RWPE2 (cell line): ENCODE measurements around the gene ZP2.

ENCODE experiments used
- ATAC-seq: fragments of 200-7000 bp; cut with Tn5 transposase; 3 replicates; pipeline ENCODE4 v1.9.1; 2021; ENCODE audit warnings: low read depth
- DNase-seq: peaks from one replicate; pipeline ENCODE4 v3.0.0-alpha.2; 2020; ENCODE audit warnings: low spot score
- H3K27ac ChIP-seq: fragments of 450-650 bp; 2 replicates; pipeline ENCODE4 v1.5.1; 2017; ENCODE audit warnings: mild to moderate bottlenecking; ENCODE audit not compliant: poor library complexity, severe bottlenecking
- H3K27me3 ChIP-seq: fragments of 250-450 bp; sonication (Bioruptor Pico); 2 replicates; pipeline ENCODE4 v1.5.1; 2021; ENCODE audit warnings: mild to moderate bottlenecking, moderate library complexity; ENCODE audit not compliant: insufficient read depth, poor library complexity, severe bottlenecking
- H3K36me3 ChIP-seq: fragments of 250-450 bp; sonication (Bioruptor Pico); 2 replicates; pipeline ENCODE4 v1.5.1; 2020; ENCODE audit warnings: low read depth, mild to moderate bottlenecking, moderate library complexity
- H3K4me1 ChIP-seq: fragments of 250-450 bp; sonication (Bioruptor Pico); 2 replicates; pipeline ENCODE4 v1.5.1; 2021; ENCODE audit warnings: mild to moderate bottlenecking, moderate library complexity; ENCODE audit not compliant: insufficient read depth, poor library complexity, severe bottlenecking
- H3K4me3 ChIP-seq: fragments of 250-450 bp; sonication (Bioruptor Pico); 2 replicates; pipeline ENCODE4 v1.5.1; 2021; ENCODE audit warnings: mild to moderate bottlenecking, moderate library complexity; ENCODE audit not compliant: severe bottlenecking
- H3K9me3 ChIP-seq: fragments of 250-450 bp; sonication (Bioruptor Pico); 2 replicates; pipeline ENCODE4 v1.5.1; 2021; ENCODE audit warnings: mild to moderate bottlenecking, moderate library complexity; ENCODE audit not compliant: severe bottlenecking
- CTCF ChIP-seq: fragments of 450-650 bp; IDR thresholded peaks from one replicate; pipeline ENCODE4 v1.5.1; 2017; ENCODE audit warnings: mild to moderate bottlenecking, moderate library complexity; ENCODE audit not compliant: poor library complexity, severe bottlenecking

Gene ZP2

GRCh38 chr16:21186326-21186691 is 25.1 kb downstream of the ZP2 start:
- no peak for DNase-seq
- Histone ChIP-seq H3K9me3 (no peaks in the 10 kb centered on the region), H3K4me3 (no peak overlapping the region), H3K4me1 (peaks cover 8% of the 10 kb centered on the region), H3K27me3 (no peaks in the 10 kb centered on the region), H3K27ac (no peak overlapping the region), H3K36me3 (peaks cover 4% of the 10 kb centered on the region; the same call in 1 of the 2 replicates)
- ATAC-seq: no peak
- no peak for TF ChIP-seq CTCF

DNA sequence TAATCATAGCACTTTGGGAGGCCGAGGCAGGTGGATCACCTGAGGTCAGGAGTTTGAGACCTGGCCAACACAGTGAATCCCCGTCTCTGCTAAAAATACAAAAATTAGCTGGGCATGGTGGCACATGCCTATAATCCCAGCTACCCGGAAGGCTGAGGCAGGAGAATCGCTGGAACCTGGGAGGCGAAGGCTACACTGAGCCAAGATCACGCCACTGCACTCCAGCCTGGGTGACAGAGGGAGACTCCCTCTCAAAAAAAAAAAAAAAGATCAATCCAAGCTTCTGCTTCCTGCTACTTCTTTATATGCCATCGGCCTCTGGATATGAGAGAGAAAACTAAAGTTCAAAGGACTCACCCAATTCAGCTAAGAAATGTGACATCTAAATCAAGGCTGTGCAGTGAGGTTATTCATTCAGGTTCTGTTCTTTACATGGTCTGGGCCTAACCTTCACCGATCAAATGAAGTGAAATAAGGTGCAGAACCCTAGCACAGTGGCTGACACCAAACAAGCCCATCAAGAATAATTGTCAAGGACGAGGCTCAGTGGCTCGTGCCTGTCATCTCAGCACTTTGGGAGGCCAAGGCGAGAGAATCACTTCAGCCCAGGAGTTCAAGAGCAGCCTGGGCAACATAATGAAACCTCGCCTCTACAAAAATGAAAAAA is 25.6 kb downstream of the ZP2 start:
- H3K4me1 ChIP-seq: peaks cover 8% of the 10 kb centered on the region
- H3K27ac ChIP-seq: no peak overlapping the region
- H3K27me3 ChIP-seq: no peaks in the 10 kb centered on the region
- no peaks in the 10 kb centered on the region for H3K9me3 ChIP-seq
- peaks cover 10% of the 10 kb centered on the region for H3K36me3 ChIP-seq
- H3K4me3 ChIP-seq: no peak overlapping the region
- DNase-seq (no peak), ATAC-seq (no peak)
- no peak for TF ChIP-seq CTCF

DNA sequence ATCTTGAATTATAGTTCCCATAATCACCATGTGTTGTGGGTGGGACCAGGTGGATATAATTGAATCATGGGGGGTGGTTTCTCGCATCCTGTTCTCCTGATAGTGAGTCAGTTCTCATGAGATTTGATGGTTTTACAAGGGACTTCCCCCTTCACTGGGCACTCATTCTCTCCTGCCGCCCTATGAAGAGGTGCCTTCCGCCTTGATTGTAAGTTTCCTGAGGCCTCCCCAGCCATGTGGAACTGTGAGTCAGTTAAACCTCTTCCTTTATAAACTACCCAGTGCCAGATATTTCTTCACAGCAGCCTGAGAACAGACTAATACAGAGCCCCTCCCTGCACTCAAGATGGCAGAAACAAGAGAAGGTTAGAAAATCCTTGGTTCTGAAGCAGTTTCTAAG is 26.5 kb downstream of the ZP2 start:
- no peak overlapping the region for H3K4me3 ChIP-seq

GRCh38 chr16:21183995-21184394 is 27.4 kb downstream of the ZP2 start:
- H3K36me3 ChIP-seq: peaks cover 24% of the 10 kb centered on the region
- H3K4me1 ChIP-seq: peaks cover 8% of the 10 kb centered on the region
- no peak for DNase-seq
- no peaks in the 10 kb centered on the region for H3K9me3 ChIP-seq
- no peak for TF ChIP-seq CTCF
- no peak overlapping the region for H3K27ac ChIP-seq
- H3K4me3 ChIP-seq: no peak overlapping the region
- no peaks in the 10 kb centered on the region for H3K27me3 ChIP-seq
- ATAC-seq: no peak

More for the DNA sequence above, 26.5 kb downstream of the ZP2 start:
- no peak for DNase-seq
- TF ChIP-seq CTCF: no peak
- Histone ChIP-seq H3K27ac (no peak overlapping the region), H3K27me3 (no peaks in the 10 kb centered on the region), H3K9me3 (no peaks in the 10 kb centered on the region), H3K4me1 (peaks cover 8% of the 10 kb centered on the region), H3K36me3 (peaks cover 15% of the 10 kb centered on the region)
- ATAC-seq: no peak

- no peak for ATAC-seq
- no peak for TF ChIP-seq CTCF
- Histone ChIP-seq H3K4me3 (no peak overlapping the region), H3K9me3 (no peaks in the 10 kb centered on the region), H3K27ac (no peak overlapping the region), H3K27me3 (no peaks in the 10 kb centered on the region), H3K36me3 (peaks cover 42% of the 10 kb centered on the region), H3K4me1 (no peaks in the 10 kb centered on the region)
- DNase-seq: no peak
These were observed 31.4 kb downstream of the ZP2 start for GRCh38 chr16:21179983-21180365.
